Kidney (tissue), 14 donors: Measurements from ENCODE around the gene MAPKAP1. TPM values are rescaled to one million over a fixed set of nuclear protein-coding genes. Genes with fewer than 3 reads are reported as not detected.

Experiments used
- DNase-seq, 5 donors: peaks; one replicate each; pipeline ENCODE4 v3.0.0-alpha.2; 2013 to 2020
- FAIRE-seq: peaks from 2 replicates; lab custom pipeline; 2012; peaks lifted over from hg19 to GRCh38; lab: Jason Lieb, UNC
- H3K27ac ChIP-seq, 2 donors: one replicate each; pipeline ENCODE4 v1.7.0; 2013; ENCODE audit warnings: low read depth in 2 of 2, low read length in 2 of 2, inconsistent platforms in 1 of 2
- H3K27me3 ChIP-seq: one replicate; pipeline ENCODE4 v1.7.1; 2013; ENCODE audit warnings: low read length, inconsistent platforms; ENCODE audit not compliant: control insufficient read depth, insufficient read depth
- H3K36me3 ChIP-seq, 3 donors: one replicate each; pipeline versions ENCODE4 v1.7.0 to v1.7.1; 2013; ENCODE audit warnings: low read length in 3 of 3, control low read depth in 1 of 3, inconsistent platforms in 1 of 3; ENCODE audit not compliant: insufficient read depth in 3 of 3, control insufficient read depth in 2 of 3
- H3K4me1 ChIP-seq, 3 donors: one replicate each; pipeline versions ENCODE4 v1.7.0 to v1.7.1; 2013; ENCODE audit warnings: low read length in 3 of 3, inconsistent platforms in 1 of 3, low read depth in 1 of 3; ENCODE audit not compliant: control insufficient read depth in 2 of 3, insufficient read depth in 2 of 3
- H3K4me3 ChIP-seq, 3 donors: one replicate each; pipeline versions ENCODE4 v1.7.0 to v1.8.1; 2013; ENCODE audit warnings: low read length in 3 of 3, control low read depth in 1 of 3, inconsistent platforms in 1 of 3
- H3K9ac ChIP-seq, 3 donors: one replicate each; pipeline versions ENCODE4 v1.7.0 to v1.7.1; 2013; ENCODE audit warnings: low read length in 3 of 3, control low read depth in 1 of 3, inconsistent platforms in 1 of 3
- H3K9me3 ChIP-seq, 3 donors: one replicate each; pipeline versions ENCODE4 v1.7.0 to v1.7.1; 2013; ENCODE audit warnings: low read length in 3 of 3, control low read depth in 1 of 3, inconsistent platforms in 1 of 3; ENCODE audit not compliant: control insufficient read depth in 2 of 3, insufficient read depth in 1 of 3
- CTCF ChIP-seq: IDR thresholded peaks from 3 replicates; pipeline ENCODE4 v1.5.1; 2012; ENCODE audit warnings: mild to moderate bottlenecking, moderate library complexity, borderline replicate concordance; ENCODE audit not compliant: insufficient read depth; ENCODE audit errors: extremely low read depth
- intact Hi-C: fragments of 100-400 bp; cut with DNase I; formaldehyde crosslinking; loops from one replicate; pipeline ENCODE4 v1.11.1; 2022
- polyA plus RNA-seq: library from polyadenylated mRNA; stranded (reverse); fragments of 350-450 nt; fragmentation: Illumina TruSeq; extraction: RNeasy Lipid Tissue Mini Kit (QIAGEN cat#74804); gene quantifications from one replicate; pipeline ENCODE4 v1.2.3, GENCODE V29; 2014; ENCODE audit warnings: low read depth, low replicate concordance; ENCODE audit not compliant: insufficient read depth
- total RNA-seq: library from RNA; stranded (reverse); fragmentation: NEBNext Ultra II Directional; extraction: Animal tissue kit (Norgen Biotek cat#: 25700); gene quantifications from one replicate; pipeline ENCODE4 v1.2.1, GENCODE V29; 2021
- donor health status: control.
- donor health status: control.
- donor health status: control.
- donor health status: control.
- donor health status: control.
- donor health status: DM: yes; HTN: yes; CAD: no.
- donor health status: Normal renal cell carcinoma (clear cell type).

Gene MAPKAP1
- total and polyA plus RNA-seq, 2 donors from 2014 or later: 70.5 to 99.4 TPM

GRCh38 chr9:125656560-125656959 lies 50.4 kb downstream of the MAPKAP1 start:
- Histone ChIP-seq H3K4me1 (peaks cover 0 to 4% (median 0%) of the 10 kb centered on the region in 3 donors), H3K27ac (no peak overlapping the region), H3K9ac (no peak overlapping the region), H3K9me3 (no peaks in the 10 kb centered on the region), H3K4me3 (no peak overlapping the region), H3K36me3 (peaks cover 0 to 2% (median 0%) of the 10 kb centered on the region in 3 donors), H3K27me3 (no peaks in the 10 kb centered on the region)
- DNase-seq: no peak
- intact Hi-C loops: no loop called here
- FAIRE-seq: no peak
- TF ChIP-seq CTCF: no peak

- H3K4me1 ChIP-seq: peaks cover 0 to 4% (median 0%) of the 10 kb centered on the region in 3 donors
- H3K36me3 ChIP-seq: peaks cover 0 to 2% (median 0%) of the 10 kb centered on the region in 3 donors
- intact Hi-C loops: no loop called here
- no peak overlapping the region for H3K4me3 ChIP-seq
- no peaks in the 10 kb centered on the region for H3K9me3 ChIP-seq
- no peak for FAIRE-seq
- TF ChIP-seq CTCF: no peak
- no peak for DNase-seq
- H3K9ac ChIP-seq: no peak overlapping the region
- no peaks in the 10 kb centered on the region for H3K27me3 ChIP-seq
- H3K27ac ChIP-seq: no peak overlapping the region
Observed at GRCh38 chr9:125655691-125656410, 51.2 kb downstream of the MAPKAP1 start.

GRCh38 chr9:125655066-125655633 lies 51.9 kb downstream of the MAPKAP1 start:
- Histone ChIP-seq H3K4me1 (peaks cover 0 to 4% (median 0%) of the 10 kb centered on the region in 3 donors), H3K27ac (no peak overlapping the region), H3K27me3 (no peaks in the 10 kb centered on the region), H3K4me3 (no peak overlapping the region), H3K9me3 (no peaks in the 10 kb centered on the region), H3K36me3 (peaks cover 0 to 2% (median 0%) of the 10 kb centered on the region in 3 donors), H3K9ac (no peak overlapping the region)
- intact Hi-C loops: no loop called here
- no peak for TF ChIP-seq CTCF
- DNase-seq (no peak), FAIRE-seq (no peak)
